GM12878 (cell line): ENCODE data around the gene CROCC. TPM values are rescaled to one million over a fixed set of nuclear protein-coding genes. Genes with fewer than 3 reads are reported as not detected.

Experiments used
- BACH1 ChIP-seq: fragments of 450-650 bp; IDR thresholded peaks from 2 replicates; pipeline ENCODE4 v1.6.1; 2017; ENCODE audit warnings: mild to moderate bottlenecking, borderline replicate concordance
- CBX5 ChIP-seq: sonication (generic); IDR thresholded peaks from 2 replicates; pipeline ENCODE4 v1.6.1; 2016; ENCODE audit warnings: low read depth, moderate library complexity, mild to moderate bottlenecking, inconsistent platforms
- CEBPZ ChIP-seq: fragments of 150-350 bp; IDR thresholded peaks from 2 replicates; pipeline ENCODE4 v1.6.1; 2016; ENCODE audit warnings: low read depth, low read length
- CHD1 ChIP-seq: IDR thresholded peaks from 2 replicates; pipeline ENCODE4 v1.6.1; 2012; ENCODE audit warnings: low read depth, low read length, improper control_type of control experiment
- E2F8 ChIP-seq: fragments of 450-650 bp; IDR thresholded peaks from 2 replicates; pipeline ENCODE4 v1.6.1; 2018; ENCODE audit warnings: mild to moderate bottlenecking, low read depth, moderate library complexity; ENCODE audit not compliant: partially characterized antibody
- EGR1 ChIP-seq, 2 experiments: IDR thresholded peaks; 1 replicate in 1 of 2; 2 replicates in 1 of 2; pipeline ENCODE4 v1.6.1; 2011 to 2012; ENCODE audit warnings: low read depth in 2 of 2, low read length in 2 of 2, borderline replicate concordance in 1 of 2, mild to moderate bottlenecking in 1 of 2, moderate library complexity in 1 of 2
- ELK1 ChIP-seq: IDR thresholded peaks from 2 replicates; pipeline ENCODE4 v1.6.1; 2012; ENCODE audit warnings: low read depth, low read length, improper control_type of control experiment
- ETV6 ChIP-seq, 2 experiments: fragments of 450-650 bp in 1 of 2; IDR thresholded peaks in 1 of 2; conservative IDR thresholded peaks in 1 of 2; 2 replicates each; pipeline ENCODE4 v1.6.1; 2014; ENCODE audit warnings: antibody characterized with exemption in 1 of 2, borderline replicate concordance in 1 of 2, low read depth in 1 of 2, mild to moderate bottlenecking in 1 of 2, moderate library complexity in 1 of 2
- EZH2 ChIP-seq: IDR thresholded peaks from 2 replicates; pipeline ENCODE4 v1.6.1; 2012; ENCODE audit warnings: low read depth, mild to moderate bottlenecking, control low read depth, inconsistent platforms, low read length, borderline replicate concordance; ENCODE audit not compliant: control insufficient read depth
- IKZF2 ChIP-seq, 2 experiments: fragments of 450-650 bp; IDR thresholded peaks; 2 replicates each; pipeline ENCODE4 v1.6.1; 2017; ENCODE audit warnings: mild to moderate bottlenecking in 2 of 2, moderate library complexity in 2 of 2
- MEF2A ChIP-seq: IDR thresholded peaks from 2 replicates; pipeline ENCODE4 v1.6.1; 2011; ENCODE audit warnings: low read depth, mild to moderate bottlenecking, low read length, moderate library complexity; ENCODE audit not compliant: insufficient read depth
- MEF2B ChIP-seq: fragments of 450-650 bp; IDR thresholded peaks from 2 replicates; pipeline ENCODE4 v1.6.1; 2018; ENCODE audit warnings: mild to moderate bottlenecking, moderate library complexity; ENCODE audit not compliant: partially characterized antibody, poor library complexity, severe bottlenecking
- MYC ChIP-seq: IDR thresholded peaks from 2 replicates; pipeline ENCODE4 v1.6.1; 2011; ENCODE audit warnings: mild to moderate bottlenecking, low read length, moderate library complexity, inconsistent platforms; ENCODE audit not compliant: insufficient read depth, insufficient replicate concordance, insufficient read length, severe bottlenecking
- NR2F1 ChIP-seq: fragments of 450-650 bp; conservative IDR thresholded peaks from 2 replicates; pipeline ENCODE4 v1.6.1; 2017; ENCODE audit warnings: mild to moderate bottlenecking
- PAX8 ChIP-seq: fragments of 450-650 bp; IDR thresholded peaks from 2 replicates; pipeline ENCODE4 v1.6.1; 2017; ENCODE audit warnings: mild to moderate bottlenecking, moderate library complexity
- RELA ChIP-seq: fragments of 450-650 bp; IDR thresholded peaks from 2 replicates; pipeline ENCODE4 v1.8.0; 2014; ENCODE audit warnings: borderline replicate concordance; ENCODE audit not compliant: partially characterized antibody
- SMAD5 ChIP-seq: IDR thresholded peaks from 2 replicates; pipeline ENCODE4 v1.6.1; 2016; ENCODE audit warnings: antibody characterized with exemption, low read depth
- SREBF1 ChIP-seq: IDR thresholded peaks from 2 replicates; pipeline ENCODE4 v1.6.1; 2012; ENCODE audit warnings: mild to moderate bottlenecking, low read length
- STAT3 ChIP-seq: IDR thresholded peaks from 2 replicates; pipeline ENCODE4 v1.6.1; 2011; ENCODE audit warnings: low read depth, low read length, improper control_type of control experiment
- WRNIP1 ChIP-seq: IDR thresholded peaks from 2 replicates; pipeline ENCODE4 v1.6.1; 2011; ENCODE audit warnings: low read depth, low read length, improper control_type of control experiment, borderline replicate concordance
- ZBED1 ChIP-seq: IDR thresholded peaks from 2 replicates; pipeline ENCODE4 v1.6.1; 2016; ENCODE audit warnings: borderline replicate concordance
- ZNF274 ChIP-seq: IDR thresholded peaks from one replicate; pipeline ENCODE4 v1.8.0; 2011; ENCODE audit not compliant: insufficient read length, insufficient read depth
- polyA plus RNA-seq, 11 experiments: library from polyadenylated mRNA; depleted of rRNA in 4 of 11; unstranded in 6 of 11; stranded (reverse) in 5 of 11; fragments of >200 nt; fragmentation: Nextera tagmentation in 4 of 11; fragmentation: Illumina TruSeq in 1 of 11; extraction: Ambion mirVana in 4 of 11; extraction: Trizol in 1 of 11; gene quantifications; 1 replicate in 1 of 11; 2 replicates in 10 of 11; pipeline versions ENCODE4 v1.2.1 to v1.2.3, GENCODE V29; 2011 to 2016; ENCODE audit warnings: inconsistent platforms in 2 of 11, missing spikeins in 2 of 11, low read depth in 1 of 11
- total RNA-seq, 4 experiments: library from RNA; depleted of rRNA in 3 of 4; stranded (reverse); fragments of >200 nt in 3 of 4; fragmentation: Illumina TruSeq in 1 of 4; extraction: Trizol in 1 of 4; gene quantifications; 2 replicates each; pipeline versions ENCODE4 v1.2.1 to v1.2.3, GENCODE V29; 2013 to 2021

CROCC gene
- total and polyA plus RNA-seq, 10 of the 15 experiments (the other 5 are each of a cell fraction or from before 2014, with no cell fraction given) = 0.04 to 5.5 (median 2.3) TPM

GRCh38 chr1:16905110-16905867 lies 16.4 kb upstream of the CROCC start (continued):
- TF ChIP-seq CEBPZ (no peak; the same call in none of the 2 replicates), PAX8 (no peak), CHD1 (no peak), NR2F1 (no peak), RELA (peak; percentile 24), MEF2B (peak; percentile 28), SREBF1 (no peak), E2F8 (no peak), MEF2A (peak; percentile 93), EZH2 (no peak), WRNIP1 (0 out of 2 replicates have a peak, but pooled peaks have one; percentile 95), BACH1 (peak; percentile 99), STAT3 (peak; percentile 97; the same call in 1 of the 2 replicates), ZBED1 (peak; percentile 100), EGR1 (IDR thresholded peaks at IDR 0.05; ENCODE audit: borderline replicate concordance in 1 of 2, low read depth in 2 of 2, low read length in 2 of 2) (peak; percentile 58 to 74), CBX5 (peak; percentile 63; the same call in 1 of the 2 replicates), MYC (no peak), SMAD5 (peak; percentile 100), IKZF2 (IDR thresholded peaks at IDR 0.05) (peak; percentile 81 to 82), ELK1 (peak; percentile 72), ETV6 (conservative IDR thresholded peaks at IDR 0.05 in 1 of 2, IDR thresholded peaks at IDR 0.05 in 1 of 2; ENCODE audit: borderline replicate concordance in 1 of 2, low read depth in 1 of 2) (peak in 1 of 2 experiments; percentile 64; a peak in 1 of 4 replicates), ZNF274 (no peak)
